K562 (cell line): ENCODE measurements around the gene MVD. TPM values are rescaled to one million over a fixed set of nuclear protein-coding genes. Genes with fewer than 3 reads are reported as not detected.

Source experiments
- ARNT ChIP-seq, 2 experiments: fragments of 450-650 bp; IDR thresholded peaks; 2 replicates each; pipeline ENCODE4 v1.6.1; 2016; ENCODE audit warnings: mild to moderate bottlenecking in 1 of 2
- CEBPB ChIP-seq: fragments of 450-650 bp; IDR thresholded peaks from 2 replicates; pipeline ENCODE4 v1.6.1; 2016; ENCODE audit warnings: missing genetic modification characterization, missing compliant biosample characterization
- CHD4 ChIP-seq: fragments of 200-600 bp; sonication (generic); IDR thresholded peaks from 3 replicates; pipeline ENCODE4 v1.6.1; 2012; ENCODE audit warnings: low read depth, mild to moderate bottlenecking, mixed read lengths, low read length, inconsistent platforms; ENCODE audit not compliant: insufficient read depth, insufficient replicate concordance, poor library complexity, severe bottlenecking
- EGR1 ChIP-seq: fragments of 450-650 bp; conservative IDR thresholded peaks from 2 replicates; pipeline ENCODE4 v1.6.1; 2017; ENCODE audit warnings: mild to moderate bottlenecking
- FOS ChIP-seq: IDR thresholded peaks from 3 replicates; pipeline ENCODE4 v1.6.1; 2011; ENCODE audit not compliant: insufficient read length; ENCODE audit errors: extremely low read depth
- FOXJ2 ChIP-seq: fragments of 200-800 bp; sonication (Bioruptor generic); IDR thresholded peaks from 2 replicates; pipeline ENCODE4 v1.6.1; 2016; ENCODE audit warnings: missing genetic modification characterization, missing compliant biosample characterization
- GABPB1 ChIP-seq: sonication (generic); formaldehyde crosslinking; IDR thresholded peaks from 2 replicates; pipeline ENCODE4 v1.8.0; 2022; ENCODE audit warnings: mild to moderate bottlenecking, missing genetic modification reagents
- HMG20A ChIP-seq: fragments of 450-650 bp; formaldehyde crosslinking; conservative IDR thresholded peaks from 2 replicates; pipeline ENCODE4 v1.4.0; 2020; ENCODE audit warnings: mild to moderate bottlenecking, mixed read lengths
- ILK ChIP-seq: fragments of 450-650 bp; IDR thresholded peaks from 2 replicates; pipeline ENCODE4 v1.6.1; 2016; ENCODE audit warnings: missing genetic modification characterization, low read depth, mild to moderate bottlenecking, missing compliant biosample characterization, moderate library complexity, borderline replicate concordance
- L3MBTL2 ChIP-seq: fragments of 450-650 bp; IDR thresholded peaks from 2 replicates; pipeline ENCODE4 v1.6.1; 2016; ENCODE audit warnings: mild to moderate bottlenecking, moderate library complexity
- LCOR ChIP-seq: sonication (generic); formaldehyde crosslinking; IDR thresholded peaks from 2 replicates; pipeline ENCODE4 v1.8.0; 2022; ENCODE audit warnings: mild to moderate bottlenecking, missing genetic modification reagents
- MIER1 ChIP-seq: fragments of 450-650 bp; IDR thresholded peaks from 2 replicates; pipeline ENCODE4 v1.6.1; 2016; ENCODE audit warnings: antibody characterized with exemption, mild to moderate bottlenecking, low read depth
- NCOA2 ChIP-seq, 2 experiments: fragments of 450-650 bp; IDR thresholded peaks; 2 replicates each; pipeline ENCODE4 v1.6.1; 2018; ENCODE audit warnings: mild to moderate bottlenecking in 2 of 2, moderate library complexity in 1 of 2; ENCODE audit not compliant: partially characterized antibody in 2 of 2
- NCOR1 ChIP-seq: fragments of 450-650 bp; IDR thresholded peaks from 2 replicates; pipeline ENCODE4 v1.6.1; 2016; ENCODE audit warnings: mild to moderate bottlenecking, moderate library complexity
- PHB ChIP-seq: fragments of 250-450 bp; sonication (Bioruptor Pico); IDR thresholded peaks from 2 replicates; pipeline ENCODE4 v1.5.0; 2021
- POLR2A ChIP-seq: fragments of 450-650 bp; conservative IDR thresholded peaks from 2 replicates; pipeline ENCODE4 v1.6.1; 2016
- PYGO2 ChIP-seq: fragments of 450-650 bp; IDR thresholded peaks from 2 replicates; pipeline ENCODE4 v1.6.1; 2016; ENCODE audit warnings: mild to moderate bottlenecking, missing genetic modification characterization, moderate library complexity, missing compliant biosample characterization
- TAF15 ChIP-seq: fragments of 200-400 bp; formaldehyde crosslinking; IDR thresholded peaks from 2 replicates; pipeline ENCODE4 v1.6.1; 2017; ENCODE audit warnings: mild to moderate bottlenecking, low read depth, low read length, moderate library complexity
- TBL1XR1 ChIP-seq, 2 experiments: IDR thresholded peaks; 2 replicates each; pipeline ENCODE4 v1.6.1; 2012; ENCODE audit warnings: improper control_type of control experiment in 2 of 2, low read length in 2 of 2, mild to moderate bottlenecking in 1 of 2
- ZNF354B ChIP-seq: fragments of 250-450 bp; sonication (Bioruptor Pico); IDR thresholded peaks from 2 replicates; pipeline ENCODE4 v1.4.0; 2020
- ZNF830 ChIP-seq: fragments of 250-450 bp; sonication (Bioruptor Pico); IDR thresholded peaks from 2 replicates; pipeline ENCODE4 v1.5.0; 2021; ENCODE audit warnings: mild to moderate bottlenecking
- polyA plus RNA-seq, 8 experiments: library from polyadenylated mRNA; depleted of rRNA in 4 of 8; stranded (reverse) in 5 of 8; unstranded in 3 of 8; fragments of >200 nt; fragmentation: Nextera tagmentation in 2 of 8; fragmentation: Illumina TruSeq in 1 of 8; extraction: Ambion mirVana in 2 of 8; extraction: Trizol in 1 of 8; gene quantifications; 2 replicates each; pipeline versions ENCODE4 v1.2.1 to v1.2.3, GENCODE V29; 2011 to 2014; ENCODE audit warnings: inconsistent platforms in 1 of 8, missing spikeins in 1 of 8
- total RNA-seq, 7 experiments: library from RNA; depleted of rRNA in 6 of 7; stranded (reverse); fragments of >200 nt in 6 of 7; fragmentation: Illumina TruSeq in 2 of 7; extraction: Trizol in 2 of 7; gene quantifications; 2 replicates each; pipeline versions ENCODE4 v1.2.1 to v1.2.3, GENCODE V29; 2011 to 2021; ENCODE audit warnings: low replicate concordance in 1 of 7
- TF ChIP-seq, protein P1 (sequence below): sonication (generic); formaldehyde crosslinking; IDR thresholded peaks from 2 replicates; pipeline ENCODE4 v1.8.0; 2022; ENCODE audit warnings: mild to moderate bottlenecking, missing genetic modification reagents
- TF ChIP-seq, protein P2 (sequence below): fragments of 450-650 bp; IDR thresholded peaks from one replicate; pipeline ENCODE4 v1.6.1; 2018; ENCODE audit warnings: mild to moderate bottlenecking, moderate library complexity; ENCODE audit not compliant: partially characterized antibody

Gene MVD
- total and polyA plus RNA-seq, 9 of the 15 experiments (the other 6 are each of a cell fraction or from before 2014, with no cell fraction given): 12.2 to 141 (median 45.3) TPM

DNA sequence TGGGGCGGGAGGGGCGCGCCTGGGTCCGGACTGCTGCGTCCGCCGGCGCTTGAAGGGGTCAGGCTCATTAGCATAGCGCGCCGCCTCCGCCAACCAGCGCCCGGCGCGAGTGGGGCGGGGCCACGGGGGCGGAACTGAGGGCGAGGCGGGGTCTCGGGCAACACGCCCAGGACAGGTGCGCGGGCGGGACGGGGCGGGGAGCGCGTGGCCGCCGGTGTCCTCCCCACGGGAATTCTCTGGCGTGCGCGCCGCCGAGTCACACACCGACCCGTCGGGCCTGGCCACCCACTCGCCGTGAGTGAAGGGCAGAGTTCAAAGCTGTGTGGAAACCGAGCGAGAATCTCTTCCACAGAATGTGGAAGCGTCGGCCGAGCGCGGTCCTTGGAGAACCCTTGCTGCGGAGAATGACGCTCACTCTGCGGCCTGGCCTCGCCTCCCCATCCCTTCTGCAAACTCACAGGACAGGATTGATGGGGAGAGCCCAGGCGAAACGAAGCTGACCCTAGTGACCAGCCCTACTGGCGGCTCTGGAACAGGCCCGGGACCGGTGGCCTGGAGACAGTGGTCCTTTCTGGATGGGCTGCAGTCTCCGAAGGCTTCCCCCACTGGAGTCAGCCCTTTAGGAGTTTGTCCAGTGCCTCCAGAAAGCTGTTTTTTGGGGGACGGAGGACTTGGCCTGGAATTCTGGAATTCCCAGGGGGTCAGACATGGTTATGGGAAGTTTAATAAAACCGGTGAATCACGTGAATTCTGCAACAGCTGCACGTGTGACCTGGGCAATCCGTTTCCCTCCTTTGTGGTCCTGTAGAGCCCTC lies 23.8 kb upstream of the MVD start, which contains the start of gene SNAI3 (continued):
- TF ChIP-seq, protein P1, sequence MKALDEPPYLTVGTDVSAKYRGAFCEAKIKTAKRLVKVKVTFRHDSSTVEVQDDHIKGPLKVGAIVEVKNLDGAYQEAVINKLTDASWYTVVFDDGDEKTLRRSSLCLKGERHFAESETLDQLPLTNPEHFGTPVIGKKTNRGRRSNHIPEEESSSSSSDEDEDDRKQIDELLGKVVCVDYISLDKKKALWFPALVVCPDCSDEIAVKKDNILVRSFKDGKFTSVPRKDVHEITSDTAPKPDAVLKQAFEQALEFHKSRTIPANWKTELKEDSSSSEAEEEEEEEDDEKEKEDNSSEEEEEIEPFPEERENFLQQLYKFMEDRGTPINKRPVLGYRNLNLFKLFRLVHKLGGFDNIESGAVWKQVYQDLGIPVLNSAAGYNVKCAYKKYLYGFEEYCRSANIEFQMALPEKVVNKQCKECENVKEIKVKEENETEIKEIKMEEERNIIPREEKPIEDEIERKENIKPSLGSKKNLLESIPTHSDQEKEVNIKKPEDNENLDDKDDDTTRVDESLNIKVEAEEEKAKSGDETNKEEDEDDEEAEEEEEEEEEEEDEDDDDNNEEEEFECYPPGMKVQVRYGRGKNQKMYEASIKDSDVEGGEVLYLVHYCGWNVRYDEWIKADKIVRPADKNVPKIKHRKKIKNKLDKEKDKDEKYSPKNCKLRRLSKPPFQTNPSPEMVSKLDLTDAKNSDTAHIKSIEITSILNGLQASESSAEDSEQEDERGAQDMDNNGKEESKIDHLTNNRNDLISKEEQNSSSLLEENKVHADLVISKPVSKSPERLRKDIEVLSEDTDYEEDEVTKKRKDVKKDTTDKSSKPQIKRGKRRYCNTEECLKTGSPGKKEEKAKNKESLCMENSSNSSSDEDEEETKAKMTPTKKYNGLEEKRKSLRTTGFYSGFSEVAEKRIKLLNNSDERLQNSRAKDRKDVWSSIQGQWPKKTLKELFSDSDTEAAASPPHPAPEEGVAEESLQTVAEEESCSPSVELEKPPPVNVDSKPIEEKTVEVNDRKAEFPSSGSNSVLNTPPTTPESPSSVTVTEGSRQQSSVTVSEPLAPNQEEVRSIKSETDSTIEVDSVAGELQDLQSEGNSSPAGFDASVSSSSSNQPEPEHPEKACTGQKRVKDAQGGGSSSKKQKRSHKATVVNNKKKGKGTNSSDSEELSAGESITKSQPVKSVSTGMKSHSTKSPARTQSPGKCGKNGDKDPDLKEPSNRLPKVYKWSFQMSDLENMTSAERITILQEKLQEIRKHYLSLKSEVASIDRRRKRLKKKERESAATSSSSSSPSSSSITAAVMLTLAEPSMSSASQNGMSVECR: 0 out of 2 replicates have a peak, but pooled peaks have one; percentile 46
- TF ChIP-seq L3MBTL2 (peak; percentile 96), HMG20A (CRISPR knock-in tag) (no peak), CEBPB (tag) (no peak), CHD4 (no peak), PYGO2 (tag) (no peak), ZNF830 (CRISPR knock-in tag) (no peak), FOXJ2 (no peak), TBL1XR1 (IDR thresholded peaks at IDR 0.05; ENCODE audit: low read length in 2 of 2) (no peak), GABPB1 (CRISPR knock-in tag) (0 out of 2 replicates have a peak, but pooled peaks have one; percentile 10), ARNT (IDR thresholded peaks at IDR 0.05) (no peak), LCOR (CRISPR knock-in tag) (no peak), NCOR1 (no peak), NCOA2 (IDR thresholded peaks at IDR 0.05; ENCODE audit: partially characterized antibody in 2 of 2) (no peak), ILK (tag) (no peak), TAF15 (no peak), FOS (no peak), ZNF354B (CRISPR knock-in tag) (no peak), POLR2A (peak; percentile 74), MIER1 (no peak), PHB (CRISPR knock-in tag) (no peak), EGR1 (peak; percentile 77)
- TF ChIP-seq, protein P2, sequence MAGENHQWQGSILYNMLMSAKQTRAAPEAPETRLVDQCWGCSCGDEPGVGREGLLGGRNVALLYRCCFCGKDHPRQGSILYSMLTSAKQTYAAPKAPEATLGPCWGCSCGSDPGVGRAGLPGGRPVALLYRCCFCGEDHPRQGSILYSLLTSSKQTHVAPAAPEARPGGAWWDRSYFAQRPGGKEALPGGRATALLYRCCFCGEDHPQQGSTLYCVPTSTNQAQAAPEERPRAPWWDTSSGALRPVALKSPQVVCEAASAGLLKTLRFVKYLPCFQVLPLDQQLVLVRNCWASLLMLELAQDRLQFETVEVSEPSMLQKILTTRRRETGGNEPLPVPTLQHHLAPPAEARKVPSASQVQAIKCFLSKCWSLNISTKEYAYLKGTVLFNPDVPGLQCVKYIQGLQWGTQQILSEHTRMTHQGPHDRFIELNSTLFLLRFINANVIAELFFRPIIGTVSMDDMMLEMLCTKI: no peak
